ENCODE data around the gene NGDN. TPM values are rescaled to one million over a fixed set of nuclear protein-coding genes. Genes with fewer than 3 reads are reported as not detected.
"Not testable (repeated sequence)": the region's sequence is repeated elsewhere in the genome, so short reads cannot be mapped to it uniquely, and the experiment has no call there.

NGDN gene
- total RNA-seq, 1 experiment from 2014 or later, result 82.2 TPM

GRCh38 chr14:23456883-23457586, 12.5 kb upstream of the NGDN start:
- not testable (repeated sequence) for H3K27ac ChIP-seq (ENCODE audit: low read length); H3K4me2 ChIP-seq (ENCODE audit: low read depth, low read length, poor library complexity, severe bottlenecking); H3K4me3 ChIP-seq (ENCODE audit: low read length); H3K27me3 ChIP-seq (ENCODE audit: low read length); H2AFZ ChIP-seq (ENCODE audit: low read length); H3K4me1 ChIP-seq (ENCODE audit: low read length); H3K79me2 ChIP-seq (ENCODE audit: low read length); H3K36me3 ChIP-seq (ENCODE audit: insufficient read depth, low read length); H3K9ac ChIP-seq (ENCODE audit: low read length); H4K20me1 ChIP-seq (ENCODE audit: insufficient read depth, low read depth, low read length); H3K9me2 ChIP-seq (replicated peaks; ENCODE audit: insufficient read depth, low read length); H3K9me3 ChIP-seq (ENCODE audit: low read length)
- DNase-seq, result peak; percentile 52

DNA sequence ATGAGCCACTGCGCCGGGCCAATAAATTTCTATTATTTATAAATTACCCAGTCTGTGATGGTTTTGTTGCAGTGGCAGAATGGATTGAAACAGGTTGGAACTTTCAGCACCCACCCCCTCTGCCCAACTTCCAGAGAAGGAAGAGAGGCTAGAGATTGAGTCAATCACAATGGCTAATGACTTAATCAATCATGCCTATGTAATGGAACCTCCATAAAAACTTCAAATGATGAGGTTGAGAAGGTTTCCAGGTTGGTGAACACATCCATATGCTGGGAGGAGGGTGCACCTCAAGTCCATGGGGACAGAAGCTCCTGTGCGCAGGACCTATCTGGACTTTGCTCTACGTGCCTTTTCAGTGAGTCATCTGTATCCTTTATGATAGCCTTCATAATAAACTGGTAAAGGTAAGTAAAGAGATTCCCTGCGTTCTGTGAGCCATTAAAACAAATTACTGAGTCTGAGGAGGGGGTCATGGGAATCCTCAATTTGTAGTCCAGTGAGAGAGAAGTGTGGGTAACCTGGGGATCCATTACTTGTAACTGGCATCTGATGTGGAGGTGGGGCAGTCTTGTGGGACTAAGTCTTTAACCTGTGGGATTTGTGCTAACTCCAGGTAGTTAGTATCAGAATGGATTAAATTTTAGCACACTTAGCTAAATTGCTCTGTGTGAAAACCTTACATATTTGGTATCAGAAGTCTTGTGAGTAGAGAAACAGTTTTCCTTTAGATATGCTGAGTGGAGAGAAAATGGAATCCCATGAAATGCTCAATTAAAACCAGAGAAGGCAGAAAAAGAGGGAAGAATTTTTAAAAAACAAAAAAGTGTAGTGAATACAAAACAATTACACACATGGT, 11.7 kb upstream of the NGDN start:
- Histone ChIP-seq H3K4me1 (ENCODE audit: low read length) (no peaks in the 10 kb centered on the region), H3K9me3 (ENCODE audit: low read length) (no peaks in the 10 kb centered on the region), H3K27ac (ENCODE audit: low read length) (no peak overlapping the region), H4K20me1 (ENCODE audit: insufficient read depth, low read depth, low read length) (no peaks in the 10 kb centered on the region), H2AFZ (ENCODE audit: low read length) (no peak overlapping the region), H3K4me3 (ENCODE audit: low read length) (no peak overlapping the region), H3K4me2 (ENCODE audit: low read depth, low read length, poor library complexity, severe bottlenecking) (no peak overlapping the region), H3K79me2 (ENCODE audit: low read length) (no peaks in the 10 kb centered on the region), H3K36me3 (ENCODE audit: insufficient read depth, low read length) (no peaks in the 10 kb centered on the region), H3K9me2 (replicated peaks; ENCODE audit: insufficient read depth, low read length) (no peaks in the 10 kb centered on the region), H3K9ac (ENCODE audit: low read length) (no peak overlapping the region), H3K27me3 (ENCODE audit: low read length) (no peaks in the 10 kb centered on the region)
- DNase-seq, result no peak

- Histone ChIP-seq H3K4me1 (ENCODE audit: low read length) (no peaks in the 10 kb centered on the region), H3K9me3 (ENCODE audit: low read length) (no peaks in the 10 kb centered on the region), H3K79me2 (ENCODE audit: low read length) (no peaks in the 10 kb centered on the region), H2AFZ (ENCODE audit: low read length) (no peak overlapping the region), H3K9me2 (replicated peaks; ENCODE audit: insufficient read depth, low read length) (no peaks in the 10 kb centered on the region), H3K27me3 (ENCODE audit: low read length) (no peaks in the 10 kb centered on the region), H3K4me2 (ENCODE audit: low read depth, low read length, poor library complexity, severe bottlenecking) (no peak overlapping the region), H3K27ac (ENCODE audit: low read length) (no peak overlapping the region), H4K20me1 (ENCODE audit: insufficient read depth, low read depth, low read length) (no peaks in the 10 kb centered on the region), H3K4me3 (ENCODE audit: low read length) (no peak overlapping the region), H3K36me3 (ENCODE audit: insufficient read depth, low read length) (no peaks in the 10 kb centered on the region), H3K9ac (ENCODE audit: low read length) (no peak overlapping the region)
- DNase-seq, result no peak
Measured at GRCh38 chr14:23460960-23461359, 8.5 kb upstream of the NGDN start.

GRCh38 chr14:23464700-23465099, 4.8 kb upstream of the NGDN start:
- no peaks in the 10 kb centered on the region for H3K4me1 ChIP-seq (ENCODE audit: low read length)
- peaks cover 2% of the 10 kb centered on the region for H3K79me2 ChIP-seq (ENCODE audit: low read length)
- H3K27me3 ChIP-seq (ENCODE audit: low read length), result no peaks in the 10 kb centered on the region
- no peak overlapping the region for H3K4me2 ChIP-seq (ENCODE audit: low read depth, low read length, poor library complexity, severe bottlenecking)
- no peaks in the 10 kb centered on the region for H3K9me2 ChIP-seq (replicated peaks; ENCODE audit: insufficient read depth, low read length)
- H3K36me3 ChIP-seq (ENCODE audit: insufficient read depth, low read length), result no peaks in the 10 kb centered on the region
- no peak overlapping the region for H3K9ac ChIP-seq (ENCODE audit: low read length)
- no peak overlapping the region for H3K4me3 ChIP-seq (ENCODE audit: low read length)
- no peaks in the 10 kb centered on the region for H3K9me3 ChIP-seq (ENCODE audit: low read length)
- H3K27ac ChIP-seq (ENCODE audit: low read length), result no peak overlapping the region
- no peak for DNase-seq
- no peak overlapping the region for H2AFZ ChIP-seq (ENCODE audit: low read length)
- no peaks in the 10 kb centered on the region; the same call in 1 of the 2 replicates for H4K20me1 ChIP-seq (ENCODE audit: insufficient read depth, low read depth, low read length)

- Histone ChIP-seq H3K4me3 (ENCODE audit: low read length) (no peak overlapping the region), H3K27me3 (ENCODE audit: low read length) (no peaks in the 10 kb centered on the region), H4K20me1 (ENCODE audit: insufficient read depth, low read depth, low read length) (peaks cover 1% of the 10 kb centered on the region; the same call in 1 of the 2 replicates), H3K79me2 (ENCODE audit: low read length) (peaks cover 8% of the 10 kb centered on the region), H3K4me2 (ENCODE audit: low read depth, low read length, poor library complexity, severe bottlenecking) (no peak overlapping the region), H3K27ac (ENCODE audit: low read length) (no peak overlapping the region), H3K36me3 (ENCODE audit: insufficient read depth, low read length) (no peaks in the 10 kb centered on the region), H3K9me2 (replicated peaks; ENCODE audit: insufficient read depth, low read length) (no peaks in the 10 kb centered on the region), H3K9me3 (ENCODE audit: low read length) (no peaks in the 10 kb centered on the region), H2AFZ (ENCODE audit: low read length) (no peak overlapping the region), H3K4me1 (ENCODE audit: low read length) (peaks cover 2% of the 10 kb centered on the region), H3K9ac (ENCODE audit: low read length) (no peak overlapping the region)
- DNase-seq, result no peak
Measured at GRCh38 chr14:23465261-23465660, 4.2 kb upstream of the NGDN start.

DNA sequence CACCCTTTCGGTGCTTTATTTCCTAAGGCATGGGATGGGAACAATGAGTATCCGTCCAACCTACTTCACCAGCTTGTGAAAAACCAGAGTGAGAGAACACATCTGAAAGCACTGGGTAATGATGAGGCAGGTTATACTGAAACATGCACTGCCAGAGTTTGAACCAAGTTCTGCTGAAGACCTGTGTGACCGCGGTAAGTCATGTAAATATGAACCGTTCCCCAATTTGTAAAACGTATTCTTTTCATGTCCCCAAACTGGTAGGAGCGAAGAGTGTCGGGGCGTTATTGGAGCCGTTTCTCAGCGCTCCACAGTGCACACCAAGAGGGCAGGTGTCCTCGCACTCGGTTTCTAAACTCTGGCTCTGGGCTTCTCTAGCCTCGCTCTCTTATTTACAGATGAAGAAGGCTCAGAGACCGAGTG, 788 bp upstream of the NGDN start:
- Histone ChIP-seq H3K79me2 (ENCODE audit: low read length) (peaks cover 22% of the 10 kb centered on the region), H3K9me2 (replicated peaks; ENCODE audit: insufficient read depth, low read length) (no peaks in the 10 kb centered on the region), H4K20me1 (ENCODE audit: insufficient read depth, low read depth, low read length) (peaks cover 3% of the 10 kb centered on the region; the same call in 1 of the 2 replicates), H3K9me3 (ENCODE audit: low read length) (no peaks in the 10 kb centered on the region), H3K36me3 (ENCODE audit: insufficient read depth, low read length) (peaks cover 10% of the 10 kb centered on the region; the same call in 1 of the 2 replicates), H3K4me3 (ENCODE audit: low read length) (peak overlapping the region; percentile 23; the same call in 1 of the 2 replicates), H2AFZ (ENCODE audit: low read length) (peak overlapping the region; percentile 78), H3K9ac (ENCODE audit: low read length) (no peak overlapping the region), H3K27ac (ENCODE audit: low read length) (no peak overlapping the region), H3K4me1 (ENCODE audit: low read length) (peaks cover 11% of the 10 kb centered on the region), H3K4me2 (ENCODE audit: low read depth, low read length, poor library complexity, severe bottlenecking) (no peak overlapping the region), H3K27me3 (ENCODE audit: low read length) (no peaks in the 10 kb centered on the region)
- DNase-seq, result no peak

GRCh38 chr14:23469906-23470403, 452 bp downstream of the NGDN start:
- DNase-seq, result no peak
- no peaks in the 10 kb centered on the region for H3K9me3 ChIP-seq (ENCODE audit: low read length)
- peaks cover 3% of the 10 kb centered on the region; the same call in 1 of the 2 replicates for H4K20me1 ChIP-seq (ENCODE audit: insufficient read depth, low read depth, low read length)
- peaks cover 11% of the 10 kb centered on the region for H3K4me1 ChIP-seq (ENCODE audit: low read length)
- H3K27me3 ChIP-seq (ENCODE audit: low read length), result no peaks in the 10 kb centered on the region
- peak overlapping the region; percentile 77 for H3K4me2 ChIP-seq (ENCODE audit: low read depth, low read length, poor library complexity, severe bottlenecking)
- no peaks in the 10 kb centered on the region for H3K9me2 ChIP-seq (replicated peaks; ENCODE audit: insufficient read depth, low read length)
- no peak overlapping the region; the same call in 1 of the 2 replicates for H2AFZ ChIP-seq (ENCODE audit: low read length)
- no peak overlapping the region for H3K27ac ChIP-seq (ENCODE audit: low read length)
- H3K36me3 ChIP-seq (ENCODE audit: insufficient read depth, low read length), result peaks cover 16% of the 10 kb centered on the region; the same call in 1 of the 2 replicates
- H3K9ac ChIP-seq (ENCODE audit: low read length), result peak overlapping the region; percentile 84
- peaks cover 22% of the 10 kb centered on the region for H3K79me2 ChIP-seq (ENCODE audit: low read length)
- H3K4me3 ChIP-seq (ENCODE audit: low read length), result peak overlapping the region; percentile 81

GRCh38 chr14:23470947-23471346, 1.4 kb downstream of the NGDN start:
- Histone ChIP-seq H3K4me2 (ENCODE audit: low read depth, low read length, poor library complexity, severe bottlenecking) (peak overlapping the region; percentile 77), H3K9ac (ENCODE audit: low read length) (no peak overlapping the region), H3K27me3 (ENCODE audit: low read length) (no peaks in the 10 kb centered on the region), H3K9me2 (replicated peaks; ENCODE audit: insufficient read depth, low read length) (no peaks in the 10 kb centered on the region), H3K4me3 (ENCODE audit: low read length) (no peak overlapping the region), H3K79me2 (ENCODE audit: low read length) (peaks cover 22% of the 10 kb centered on the region), H3K4me1 (ENCODE audit: low read length) (peaks cover 11% of the 10 kb centered on the region), H3K36me3 (ENCODE audit: insufficient read depth, low read length) (peaks cover 25% of the 10 kb centered on the region; the same call in 1 of the 2 replicates), H3K27ac (ENCODE audit: low read length) (no peak overlapping the region), H2AFZ (ENCODE audit: low read length) (no peak overlapping the region), H4K20me1 (ENCODE audit: insufficient read depth, low read depth, low read length) (peaks cover 3% of the 10 kb centered on the region; the same call in 1 of the 2 replicates), H3K9me3 (ENCODE audit: low read length) (no peaks in the 10 kb centered on the region)
- DNase-seq, result no peak

Measured in Karpas-422 (cell line).